A673 (cell line): ENCODE data around the gene JMJD1C. TPM values are rescaled to one million over a fixed set of nuclear protein-coding genes. Genes with fewer than 3 reads are reported as not detected.
"Not testable (repeated sequence)": the region's sequence is repeated elsewhere in the genome, so short reads cannot be mapped to it uniquely, and the experiment has no call there.

ENCODE experiments used
- BruUV-seq: library from RNA; stranded (reverse); fragments of 400-500 nt; replicated peaks from 2 replicates; lab custom pipeline; 2021; lab: Mats Ljungman, UMichigan
- CTCF ChIA-PET: fragments of 300-600 bp; sonication (Branson Sonifier 250); formaldehyde crosslinking; loops from one replicate; lab custom pipeline; 2022; ENCODE audit warnings: antibody characterized with exemption; lab: Charles Lee
- POLR2A ChIA-PET: fragments of 300-600 bp; sonication (Branson Sonifier 250); formaldehyde crosslinking; loops from one replicate; lab custom pipeline; 2022; ENCODE audit warnings: antibody characterized with exemption; ENCODE audit not compliant: low non-redundant PET; lab: Charles Lee
- DNase-seq: peaks from one replicate; pipeline ENCODE4 v3.0.0-alpha.2; 2015; ENCODE audit warnings: low spot score
- H3K27ac ChIP-seq: fragments of 200-600 bp; sonication (generic); 2 replicates; pipeline ENCODE4 v1.5.1; 2016; ENCODE audit warnings: mixed run types, low read depth, mild to moderate bottlenecking, mixed read lengths, antibody characterized with exemption, low read length; ENCODE audit not compliant: poor library complexity, severe bottlenecking
- H3K27me3 ChIP-seq: fragments of 200-600 bp; sonication (generic); replicated peaks from 2 replicates; pipeline ENCODE4 v1.6.1; 2017; ENCODE audit warnings: mixed run types, low read depth, mild to moderate bottlenecking, mixed read lengths, antibody characterized with exemption, low read length; ENCODE audit not compliant: insufficient read depth, poor library complexity
- H3K36me3 ChIP-seq: fragments of 200-600 bp; sonication (generic); 2 replicates; pipeline ENCODE4 v1.6.1; 2016; ENCODE audit warnings: mixed run types, mild to moderate bottlenecking, mixed read lengths, antibody characterized with exemption, low read length; ENCODE audit not compliant: insufficient read depth, poor library complexity, severe bottlenecking
- H3K4me1 ChIP-seq: fragments of 200-600 bp; sonication (generic); 2 replicates; pipeline ENCODE4 v1.6.1; 2017; ENCODE audit warnings: mixed run types, mild to moderate bottlenecking, mixed read lengths, antibody characterized with exemption, low read length; ENCODE audit not compliant: insufficient read depth, poor library complexity, severe bottlenecking
- H3K4me3 ChIP-seq: fragments of 200-600 bp; sonication (generic); 2 replicates; pipeline ENCODE4 v1.5.1; 2016; ENCODE audit warnings: low read depth, mixed run types, mild to moderate bottlenecking, mixed read lengths, low read length; ENCODE audit not compliant: poor library complexity, severe bottlenecking
- H3K9me3 ChIP-seq: fragments of 200-600 bp; sonication (generic); 2 replicates; pipeline ENCODE4 v1.6.1; 2016; ENCODE audit warnings: mixed run types, low read depth, mild to moderate bottlenecking, mixed read lengths, antibody characterized with exemption, low read length; ENCODE audit not compliant: poor library complexity, severe bottlenecking
- CTCF ChIP-seq: fragments of 300-800, 200-600 bp; sonication (generic); conservative IDR thresholded peaks from 2 replicates; pipeline ENCODE4 v1.5.1; 2017; ENCODE audit warnings: low read depth, mild to moderate bottlenecking, antibody characterized with exemption, low read length, moderate library complexity, mixed read lengths
- EZH2 ChIP-seq: fragments of 200-600 bp; sonication (generic); IDR thresholded peaks from 2 replicates; pipeline ENCODE4 v1.6.1; 2017; ENCODE audit warnings: borderline replicate concordance, low read depth, mild to moderate bottlenecking, mixed read lengths, antibody characterized with exemption, low read length; ENCODE audit not compliant: poor library complexity, severe bottlenecking
- intact Hi-C: fragments of 100-400 bp; cut with micrococcal nuclease; formaldehyde crosslinking; loops from one replicate; pipeline ENCODE4 v1.10.0; 2022; ENCODE audit not compliant: unreplicated experiment
- total RNA-seq: library from RNA; stranded (reverse); gene quantifications from 2 replicates; pipeline ENCODE4 v1.2.3, GENCODE V29; 2021

Gene JMJD1C
- total RNA-seq, 1 experiment from 2014 or later = 71.4 TPM

GRCh38 chr10:63155388-63156020 lies 310.3 kb downstream of the JMJD1C start:
- ChIA-PET CTCF (no interaction called here), POLR2A (no interaction called here)
- Histone ChIP-seq H3K4me1 (peaks cover 8% of the 10 kb centered on the region), H3K27me3 (no peaks in the 10 kb centered on the region), H3K4me3 (no peak overlapping the region), H3K9me3 (no peaks in the 10 kb centered on the region), H3K27ac (no peak overlapping the region), H3K36me3 (peaks cover 4% of the 10 kb centered on the region)
- no peak for TF ChIP-seq EZH2
- TF ChIP-seq CTCF = no peak
- no TSS peak for BruUV-seq
- DNase-seq = no peak
- intact Hi-C loops = loop anchor here (5.0 to 10.0 kb wide), 4 partner anchors 461 to 663 kb away; no protein-coding TSS in a partner anchor

- POLR2A ChIA-PET = no interaction called here
- no peak overlapping the region for H3K4me3 ChIP-seq
- intact Hi-C loops = loop anchor here (5.0 to 10.0 kb wide), 4 partner anchors 460 to 662 kb away; no protein-coding TSS in a partner anchor
- CTCF ChIA-PET = no interaction called here
- H3K36me3 ChIP-seq = peaks cover 4% of the 10 kb centered on the region
- no peak for DNase-seq
- H3K27me3 ChIP-seq = no peaks in the 10 kb centered on the region
- BruUV-seq = TSS peak; percentile 28
- TF ChIP-seq CTCF (no peak), EZH2 (no peak)
- no peaks in the 10 kb centered on the region for H3K9me3 ChIP-seq
- H3K27ac ChIP-seq = no peak overlapping the region
- H3K4me1 ChIP-seq = peaks cover 8% of the 10 kb centered on the region
Observed at GRCh38 chr10:63154546-63155387, 311.0 kb downstream of the JMJD1C start.

GRCh38 chr10:63153868-63154545 lies 311.8 kb downstream of the JMJD1C start:
- H3K27ac ChIP-seq, H3K4me3 ChIP-seq, H3K27me3 ChIP-seq, H3K36me3 ChIP-seq, CTCF ChIA-PET, H3K9me3 ChIP-seq, DNase-seq, H3K4me1 ChIP-seq, BruUV-seq, POLR2A ChIA-PET: not testable (repeated sequence)
- intact Hi-C loops = loop anchor here (10.0 kb wide), 1 partner anchor 459 kb away; no protein-coding TSS in a partner anchor
